ENCODE results near the gene RAB3GAP2.

DNA sequence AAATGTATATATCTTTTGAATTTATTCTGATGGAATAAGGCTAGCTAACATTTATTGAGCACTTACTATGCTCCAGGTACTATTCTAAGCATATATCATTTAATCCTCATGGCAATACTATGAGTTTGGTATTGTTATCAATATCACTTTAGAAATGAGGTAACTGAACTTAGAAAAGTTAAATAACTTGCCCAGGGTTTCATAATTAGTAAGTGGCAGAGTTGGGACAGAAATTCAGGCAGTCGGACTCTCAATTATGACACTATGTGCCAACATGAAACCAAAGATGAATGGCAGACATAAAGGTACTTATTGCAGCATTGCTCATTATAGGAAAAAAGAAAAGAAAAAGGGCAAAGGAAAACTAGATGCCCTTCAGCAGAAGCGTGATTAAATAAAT lies 48.2 kb downstream of the RAB3GAP2 start:
- no peak for TF ChIP-seq POLR2A (IDR thresholded peaks at IDR 0.05)
- TF ChIP-seq, protein P1, sequence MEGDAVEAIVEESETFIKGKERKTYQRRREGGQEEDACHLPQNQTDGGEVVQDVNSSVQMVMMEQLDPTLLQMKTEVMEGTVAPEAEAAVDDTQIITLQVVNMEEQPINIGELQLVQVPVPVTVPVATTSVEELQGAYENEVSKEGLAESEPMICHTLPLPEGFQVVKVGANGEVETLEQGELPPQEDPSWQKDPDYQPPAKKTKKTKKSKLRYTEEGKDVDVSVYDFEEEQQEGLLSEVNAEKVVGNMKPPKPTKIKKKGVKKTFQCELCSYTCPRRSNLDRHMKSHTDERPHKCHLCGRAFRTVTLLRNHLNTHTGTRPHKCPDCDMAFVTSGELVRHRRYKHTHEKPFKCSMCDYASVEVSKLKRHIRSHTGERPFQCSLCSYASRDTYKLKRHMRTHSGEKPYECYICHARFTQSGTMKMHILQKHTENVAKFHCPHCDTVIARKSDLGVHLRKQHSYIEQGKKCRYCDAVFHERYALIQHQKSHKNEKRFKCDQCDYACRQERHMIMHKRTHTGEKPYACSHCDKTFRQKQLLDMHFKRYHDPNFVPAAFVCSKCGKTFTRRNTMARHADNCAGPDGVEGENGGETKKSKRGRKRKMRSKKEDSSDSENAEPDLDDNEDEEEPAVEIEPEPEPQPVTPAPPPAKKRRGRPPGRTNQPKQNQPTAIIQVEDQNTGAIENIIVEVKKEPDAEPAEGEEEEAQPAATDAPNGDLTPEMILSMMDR (IDR thresholded peaks at IDR 0.05) = no peak

Data from thyroid gland (tissue), 4 donors.